HEK293 (cell line): ENCODE measurements around the gene SLBP.
"Not testable (repeated sequence)": the region's sequence is repeated elsewhere in the genome, so short reads cannot be mapped to it uniquely, and the experiment has no call there.

Experiments
- CTCF ChIP-seq: fragments of 450-650 bp; formaldehyde crosslinking; IDR thresholded peaks from 2 replicates; pipeline ENCODE4 v1.5.1; 2016; ENCODE audit warnings: missing biosample characterization, missing genetic modification characterization
- IKZF3 ChIP-seq: fragments of 450-650 bp; IDR thresholded peaks from 2 replicates; pipeline ENCODE4 v1.5.0; 2018; ENCODE audit warnings: missing biosample characterization, mild to moderate bottlenecking, missing genetic modification characterization, moderate library complexity
- ZNF266 ChIP-seq: fragments of 450-650 bp; formaldehyde crosslinking; IDR thresholded peaks from 2 replicates; pipeline ENCODE4 v1.5.1; 2016; ENCODE audit warnings: missing biosample characterization, missing genetic modification characterization, low read depth
- ZNF518A ChIP-seq: fragments of 450-650 bp; formaldehyde crosslinking; conservative IDR thresholded peaks from 2 replicates; pipeline ENCODE4 v1.5.1; 2016; ENCODE audit warnings: low read depth, missing biosample characterization, missing genetic modification characterization

DNA sequence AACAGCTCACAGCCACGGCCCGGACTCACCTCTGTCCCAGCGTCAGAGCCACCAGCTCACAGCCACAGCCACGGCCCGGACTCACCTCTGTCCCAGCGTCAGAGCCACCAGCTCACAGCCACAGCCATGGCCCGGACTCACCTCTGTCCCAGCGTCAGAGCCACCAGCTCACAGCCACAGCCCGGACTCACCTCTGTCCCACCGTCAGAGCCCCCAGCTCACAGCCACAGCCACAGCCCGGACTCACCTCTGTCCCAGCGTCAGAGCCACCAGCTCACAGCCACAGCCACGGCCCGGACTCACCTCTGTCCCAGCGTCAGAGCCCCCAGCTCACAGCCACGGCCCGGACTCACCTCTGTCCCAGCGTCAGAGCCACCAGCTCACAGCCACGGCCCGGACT lies 41.1 kb downstream of the SLBP start:
- not testable (repeated sequence) for TF ChIP-seq CTCF, IKZF3, ZNF518A, ZNF266 (tag by site-specific recombination)
